Measurements from ENCODE around the gene CNGB1.
"Not testable (repeated sequence)": the region's sequence is repeated elsewhere in the genome, so short reads cannot be mapped to it uniquely, and the experiment has no call there.

Gene CNGB1

DNA sequence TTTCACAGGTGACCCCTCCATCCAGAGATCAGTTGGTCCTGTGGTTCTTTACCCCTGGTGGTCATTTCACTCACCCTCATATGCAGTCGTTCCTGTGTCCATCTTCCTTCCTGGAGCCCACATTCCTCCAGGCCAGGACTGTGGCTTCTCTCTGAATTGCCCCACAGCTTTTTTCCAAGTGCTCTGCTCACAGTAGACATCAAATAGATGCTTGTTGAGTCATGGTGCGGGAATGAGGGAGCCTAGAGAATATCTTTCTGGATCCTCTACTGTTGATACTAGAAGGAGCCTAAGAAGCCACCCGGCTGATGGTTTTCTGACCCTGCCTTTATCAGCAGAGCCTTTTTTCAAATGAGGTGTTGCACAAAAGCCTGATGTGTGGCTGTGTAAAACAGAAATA is 40.7 kb upstream of the CNGB1 start:
- Histone ChIP-seq H4K20me1 (ENCODE audit: insufficient read depth, low read length) (no peaks in the 10 kb centered on the region; the same call in 1 of the 2 replicates), H3K9me3 (ENCODE audit: insufficient read depth, low read length, severe bottlenecking) (no peaks in the 10 kb centered on the region), H3K9ac (ENCODE audit: low read depth, low read length) (no peak overlapping the region), H3K36me3 (ENCODE audit: insufficient read depth, low read length) (peaks cover 40% of the 10 kb centered on the region), H3K4me2 (ENCODE audit: insufficient read depth, low read length) (no peak overlapping the region), H2AFZ (ENCODE audit: low read depth, low read length) (no peak overlapping the region), H3K79me2 (ENCODE audit: insufficient read depth, low read length) (0 out of 2 replicates have a peak, but pooled peaks cover 2% of the 10 kb centered on the region), H3K27ac (ENCODE audit: low read length) (no peak overlapping the region), H3K4me1 (ENCODE audit: insufficient read depth, low read length) (no peaks in the 10 kb centered on the region), H3K4me3 (ENCODE audit: low read depth in 1 of 2, low read length in 2 of 2) (no peak overlapping the region), H3K27me3 (ENCODE audit: insufficient read depth, low read length, poor library complexity) (no peaks in the 10 kb centered on the region)
- no peak for DNase-seq
- TF ChIP-seq, protein P1, sequence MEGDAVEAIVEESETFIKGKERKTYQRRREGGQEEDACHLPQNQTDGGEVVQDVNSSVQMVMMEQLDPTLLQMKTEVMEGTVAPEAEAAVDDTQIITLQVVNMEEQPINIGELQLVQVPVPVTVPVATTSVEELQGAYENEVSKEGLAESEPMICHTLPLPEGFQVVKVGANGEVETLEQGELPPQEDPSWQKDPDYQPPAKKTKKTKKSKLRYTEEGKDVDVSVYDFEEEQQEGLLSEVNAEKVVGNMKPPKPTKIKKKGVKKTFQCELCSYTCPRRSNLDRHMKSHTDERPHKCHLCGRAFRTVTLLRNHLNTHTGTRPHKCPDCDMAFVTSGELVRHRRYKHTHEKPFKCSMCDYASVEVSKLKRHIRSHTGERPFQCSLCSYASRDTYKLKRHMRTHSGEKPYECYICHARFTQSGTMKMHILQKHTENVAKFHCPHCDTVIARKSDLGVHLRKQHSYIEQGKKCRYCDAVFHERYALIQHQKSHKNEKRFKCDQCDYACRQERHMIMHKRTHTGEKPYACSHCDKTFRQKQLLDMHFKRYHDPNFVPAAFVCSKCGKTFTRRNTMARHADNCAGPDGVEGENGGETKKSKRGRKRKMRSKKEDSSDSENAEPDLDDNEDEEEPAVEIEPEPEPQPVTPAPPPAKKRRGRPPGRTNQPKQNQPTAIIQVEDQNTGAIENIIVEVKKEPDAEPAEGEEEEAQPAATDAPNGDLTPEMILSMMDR (IDR thresholded peaks at IDR 0.05; ENCODE audit: borderline replicate concordance, extremely low read depth, low read length, poor library complexity, severe bottlenecking) = peak; percentile 5
- TF ChIP-seq EZH2 (IDR thresholded peaks at IDR 0.05; ENCODE audit: borderline replicate concordance, low read depth, low read length, severe bottlenecking) = no peak
- ATAC-seq (ENCODE audit: insufficient read depth, low read depth) = no peak

DNA sequence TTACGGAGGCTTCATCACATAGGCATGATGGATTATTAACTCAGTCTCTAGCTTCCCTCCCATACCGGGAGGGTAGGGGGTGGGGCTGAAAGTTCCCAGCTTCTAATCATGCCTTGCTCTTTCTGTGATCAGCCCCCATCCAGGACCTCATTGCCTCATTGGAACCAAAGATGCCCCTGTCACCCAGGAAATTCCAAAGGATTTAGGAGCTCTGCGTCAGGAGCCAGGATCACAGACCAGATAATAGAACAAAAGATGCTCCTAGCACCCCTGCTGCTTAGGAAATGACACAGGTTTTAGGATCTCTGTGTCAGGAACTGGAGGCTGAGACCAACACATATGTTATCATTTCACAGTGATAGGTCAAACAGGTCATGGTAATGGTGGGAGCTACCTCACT is 40.0 kb upstream of the CNGB1 start:
- no peak for ATAC-seq (ENCODE audit: insufficient read depth, low read depth)
- H3K4me3 ChIP-seq (ENCODE audit: low read depth in 1 of 2, low read length in 2 of 2) = no peak overlapping the region
- H3K36me3 ChIP-seq (ENCODE audit: insufficient read depth, low read length) = peaks cover 46% of the 10 kb centered on the region
- H3K9ac ChIP-seq (ENCODE audit: low read depth, low read length) = no peak overlapping the region
- no peak overlapping the region for H2AFZ ChIP-seq (ENCODE audit: low read depth, low read length)
- no peak overlapping the region for H3K4me2 ChIP-seq (ENCODE audit: insufficient read depth, low read length)
- H3K27ac ChIP-seq (ENCODE audit: low read length) = no peak overlapping the region
- no peaks in the 10 kb centered on the region for H3K27me3 ChIP-seq (ENCODE audit: insufficient read depth, low read length, poor library complexity)
- no peaks in the 10 kb centered on the region; the same call in 1 of the 2 replicates for H4K20me1 ChIP-seq (ENCODE audit: insufficient read depth, low read length)
- H3K9me3 ChIP-seq (ENCODE audit: insufficient read depth, low read length, severe bottlenecking) = no peaks in the 10 kb centered on the region
- H3K79me2 ChIP-seq (ENCODE audit: insufficient read depth, low read length) = 0 out of 2 replicates have a peak, but pooled peaks cover 2% of the 10 kb centered on the region
- DNase-seq = no peak
- H3K4me1 ChIP-seq (ENCODE audit: insufficient read depth, low read length) = no peaks in the 10 kb centered on the region
- no peak for TF ChIP-seq EZH2 (IDR thresholded peaks at IDR 0.05; ENCODE audit: borderline replicate concordance, low read depth, low read length, severe bottlenecking)
- TF ChIP-seq, protein P1 (IDR thresholded peaks at IDR 0.05; ENCODE audit: borderline replicate concordance, extremely low read depth, low read length, poor library complexity, severe bottlenecking) = no peak

DNA sequence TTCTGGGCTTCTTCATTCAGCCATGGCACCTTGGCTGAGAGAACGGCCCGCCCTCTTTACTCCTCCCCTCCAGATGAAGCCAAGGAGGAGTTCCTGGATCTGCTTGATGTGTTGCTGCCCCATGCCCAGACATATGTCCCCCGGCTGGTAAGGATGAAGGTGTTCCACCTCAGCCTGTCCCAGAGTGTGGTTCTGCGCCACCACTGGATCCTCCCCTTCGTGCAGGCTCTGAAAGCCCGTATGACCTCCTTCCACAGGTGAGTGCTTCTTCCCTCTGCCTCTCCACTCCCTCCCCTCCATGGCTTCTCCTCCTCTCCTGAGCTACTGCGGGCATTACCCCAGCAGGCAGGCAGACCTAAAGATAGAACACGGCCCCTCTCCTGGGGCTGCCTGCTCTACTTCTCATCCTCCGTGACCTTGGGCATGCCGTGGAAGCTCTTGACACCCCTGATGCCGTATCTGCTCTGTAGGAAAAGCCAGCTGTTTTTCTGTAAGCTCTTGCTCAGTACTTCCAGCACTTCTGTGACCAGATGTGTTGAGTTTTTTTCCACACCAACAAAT is 39.0 kb upstream of the CNGB1 start:
- TF ChIP-seq EZH2 (IDR thresholded peaks at IDR 0.05; ENCODE audit: borderline replicate concordance, low read depth, low read length, severe bottlenecking) = no peak
- TF ChIP-seq, protein P1 (IDR thresholded peaks at IDR 0.05; ENCODE audit: borderline replicate concordance, extremely low read depth, low read length, poor library complexity, severe bottlenecking) = no peak
- no peak overlapping the region for H3K4me3 ChIP-seq (ENCODE audit: low read depth in 1 of 2, low read length in 2 of 2)
- H3K27me3 ChIP-seq (ENCODE audit: insufficient read depth, low read length, poor library complexity) = no peaks in the 10 kb centered on the region

DNA sequence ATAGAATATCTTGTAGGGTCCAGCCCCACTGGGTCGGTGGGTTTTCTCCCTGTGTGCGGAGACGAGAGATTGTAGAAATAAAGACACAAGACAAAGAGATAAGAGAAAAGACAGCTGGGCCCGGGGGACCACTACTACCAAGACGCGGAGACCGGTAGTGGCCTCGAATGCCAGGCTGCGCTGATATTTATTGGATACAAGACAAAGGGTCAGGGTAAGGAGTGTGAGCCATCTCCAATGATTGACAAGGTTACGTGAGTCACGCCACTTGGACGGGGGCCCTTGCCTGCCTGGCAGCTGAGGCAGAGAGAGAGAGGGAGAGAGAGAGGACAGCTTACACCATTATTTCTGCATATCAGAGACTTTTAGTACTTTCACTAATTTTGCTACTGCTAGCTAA is 33.8 kb upstream of the CNGB1 start:
- not testable (repeated sequence) for ATAC-seq (ENCODE audit: insufficient read depth, low read depth); H3K27me3 ChIP-seq (ENCODE audit: insufficient read depth, low read length, poor library complexity); H3K4me2 ChIP-seq (ENCODE audit: insufficient read depth, low read length); H3K4me3 ChIP-seq (ENCODE audit: low read depth in 1 of 2, low read length in 2 of 2); H3K9me3 ChIP-seq (ENCODE audit: insufficient read depth, low read length, severe bottlenecking); H3K9ac ChIP-seq (ENCODE audit: low read depth, low read length); H2AFZ ChIP-seq (ENCODE audit: low read depth, low read length); DNase-seq; H3K27ac ChIP-seq (ENCODE audit: low read length); H4K20me1 ChIP-seq (ENCODE audit: insufficient read depth, low read length)
- H3K36me3 ChIP-seq (ENCODE audit: insufficient read depth, low read length) = peaks cover 33% of the 10 kb centered on the region
- H3K79me2 ChIP-seq (ENCODE audit: insufficient read depth, low read length) = peaks cover 21% of the 10 kb centered on the region
- H3K4me1 ChIP-seq (ENCODE audit: insufficient read depth, low read length) = peaks cover 22% of the 10 kb centered on the region

More for the DNA sequence above, 39.0 kb upstream of the CNGB1 start:
- Histone ChIP-seq H3K9ac (ENCODE audit: low read depth, low read length) (no peak overlapping the region), H3K79me2 (ENCODE audit: insufficient read depth, low read length) (0 out of 2 replicates have a peak, but pooled peaks cover 2% of the 10 kb centered on the region), H2AFZ (ENCODE audit: low read depth, low read length) (no peak overlapping the region), H3K4me1 (ENCODE audit: insufficient read depth, low read length) (no peaks in the 10 kb centered on the region), H3K27ac (ENCODE audit: low read length) (no peak overlapping the region), H3K4me2 (ENCODE audit: insufficient read depth, low read length) (no peak overlapping the region), H4K20me1 (ENCODE audit: insufficient read depth, low read length) (no peaks in the 10 kb centered on the region; the same call in 1 of the 2 replicates), H3K9me3 (ENCODE audit: insufficient read depth, low read length, severe bottlenecking) (no peaks in the 10 kb centered on the region), H3K36me3 (ENCODE audit: insufficient read depth, low read length) (peaks cover 50% of the 10 kb centered on the region)
- ATAC-seq (ENCODE audit: insufficient read depth, low read depth) (no peak), DNase-seq (no peak)

All from DND-41 (cell line).